Hindlimb muscle (tissue), 1 donor: ENCODE data around the gene DOCK10. TPM values are rescaled to one million over a fixed set of nuclear protein-coding genes. Genes with fewer than 3 reads are reported as not detected.

Experiments used
- DNase-seq: peaks from one replicate; pipeline ENCODE4 v3.0.0-alpha.2; 2013
- polyA plus RNA-seq: library from polyadenylated mRNA; unstranded; fragments of 120-200 nt; gene quantifications from one replicate; pipeline ENCODE4 v1.2.1, GENCODE V29; 2013; ENCODE audit not compliant: insufficient read length

DOCK10 gene
- polyA plus RNA-seq, 1 donor = 21.1 TPM

DNA sequence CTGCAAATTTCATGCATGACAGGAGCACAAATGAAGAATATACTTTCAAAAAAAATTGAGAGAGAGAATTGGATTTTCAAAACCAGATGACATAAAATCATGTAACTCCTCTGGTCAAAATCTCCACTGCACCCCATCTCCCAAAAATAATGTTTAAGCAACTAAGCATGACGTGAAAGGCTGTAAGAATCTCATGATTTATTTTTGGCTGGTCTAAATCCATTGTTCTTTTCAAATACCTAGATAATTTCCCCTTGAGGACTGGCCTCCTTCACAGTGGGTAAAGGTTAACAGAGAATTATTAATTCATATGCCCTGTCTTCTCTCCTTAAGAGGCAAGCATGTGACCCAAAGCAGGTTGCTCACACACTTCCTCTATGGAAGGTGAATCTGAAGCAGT is 224.6 kb downstream of the DOCK10 start:
- DNase-seq = no peak

DNA sequence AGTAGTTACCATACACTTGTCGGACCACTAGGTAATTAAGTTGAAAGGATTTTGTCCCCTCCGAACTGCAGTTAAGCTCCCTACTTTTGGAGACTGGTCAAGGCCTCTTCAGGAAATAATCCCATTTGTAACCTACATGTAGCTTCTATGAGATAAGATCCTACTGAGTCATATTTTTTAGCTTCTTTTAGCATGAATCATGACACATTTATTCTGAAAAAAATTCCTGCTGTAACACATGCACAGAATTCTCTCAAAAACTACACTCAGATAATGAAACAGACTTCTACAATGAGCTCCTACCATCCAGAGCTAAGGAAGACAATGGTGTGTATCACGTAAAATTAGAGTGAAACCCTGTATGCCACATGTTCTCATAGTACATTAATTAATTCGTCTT is 225.5 kb downstream of the DOCK10 start:
- DNase-seq = no peak

DNA sequence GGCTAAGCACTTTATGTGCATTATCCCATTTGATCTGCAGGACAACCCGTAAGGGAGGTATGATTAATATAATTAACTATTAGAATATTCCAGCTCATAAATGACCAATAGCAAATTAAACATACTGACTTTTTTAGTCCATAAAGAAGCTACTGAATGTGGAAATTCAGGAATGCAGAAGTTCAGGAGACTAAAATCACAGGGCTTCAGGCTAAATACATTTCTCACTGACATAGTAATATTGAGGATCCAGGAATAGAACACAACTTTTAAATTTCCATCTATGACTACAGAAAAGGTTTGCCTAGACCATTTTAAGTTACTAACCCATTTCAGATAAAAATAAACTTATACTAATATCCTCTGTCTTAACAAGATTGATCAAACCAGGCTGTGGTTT is 228.7 kb downstream of the DOCK10 start:
- DNase-seq = no peak

DNA sequence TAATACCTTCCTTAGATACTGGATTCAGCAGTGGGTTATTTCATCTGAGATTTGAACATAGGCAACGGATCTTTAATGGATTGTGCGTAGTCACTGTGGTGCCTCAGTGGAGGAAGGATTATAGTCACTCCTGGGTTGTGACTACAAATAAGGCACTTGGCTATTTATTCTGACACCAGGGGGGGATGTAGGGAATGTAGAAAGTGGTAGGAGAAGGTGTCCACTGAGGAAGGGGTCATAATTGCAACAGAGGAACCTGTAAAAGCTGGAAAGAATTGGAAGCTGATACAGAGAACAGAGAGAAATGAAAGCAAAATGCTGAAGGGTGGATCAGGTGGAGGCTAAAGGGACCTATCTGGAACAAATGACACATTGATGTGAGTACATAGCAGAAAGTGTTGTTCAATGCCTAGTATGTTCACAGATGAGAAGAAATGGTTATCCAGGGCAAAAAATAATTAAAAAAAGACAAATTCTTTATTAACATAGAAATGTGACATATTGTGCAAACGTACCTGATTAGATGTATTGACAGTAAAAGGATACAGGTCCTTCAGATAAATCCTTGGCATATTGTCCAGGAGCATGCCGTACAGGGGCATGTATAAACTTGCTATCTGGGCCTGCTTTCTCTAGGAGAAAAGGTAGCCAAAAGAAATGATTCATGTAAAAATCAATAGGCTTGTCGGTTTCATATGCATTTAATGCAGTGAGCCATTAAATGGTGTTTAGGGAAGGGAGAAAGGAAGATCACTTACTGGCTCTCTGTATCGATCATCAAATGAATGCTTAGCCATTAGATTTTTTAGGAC is 234.9 kb downstream of the DOCK10 start:
- no peak for DNase-seq

DNA sequence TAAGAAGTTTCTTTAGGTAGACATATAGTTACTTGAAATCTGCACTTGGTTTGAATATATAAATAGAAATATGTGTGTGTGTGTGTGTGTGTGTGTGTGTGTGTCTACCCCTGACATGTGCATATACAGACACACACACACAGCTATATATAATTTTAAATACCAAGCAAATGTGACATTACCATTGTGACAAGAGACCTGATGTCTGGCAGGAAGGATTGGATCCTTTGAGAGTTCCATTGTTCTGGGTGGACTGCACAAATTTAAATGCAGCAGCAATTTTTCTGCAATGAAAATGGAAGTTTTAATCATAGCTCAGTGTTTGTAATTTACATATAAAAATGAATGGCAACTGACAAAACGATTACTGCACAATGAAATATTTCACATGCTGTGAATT is 238.3 kb downstream of the DOCK10 start:
- DNase-seq = no peak

DNA sequence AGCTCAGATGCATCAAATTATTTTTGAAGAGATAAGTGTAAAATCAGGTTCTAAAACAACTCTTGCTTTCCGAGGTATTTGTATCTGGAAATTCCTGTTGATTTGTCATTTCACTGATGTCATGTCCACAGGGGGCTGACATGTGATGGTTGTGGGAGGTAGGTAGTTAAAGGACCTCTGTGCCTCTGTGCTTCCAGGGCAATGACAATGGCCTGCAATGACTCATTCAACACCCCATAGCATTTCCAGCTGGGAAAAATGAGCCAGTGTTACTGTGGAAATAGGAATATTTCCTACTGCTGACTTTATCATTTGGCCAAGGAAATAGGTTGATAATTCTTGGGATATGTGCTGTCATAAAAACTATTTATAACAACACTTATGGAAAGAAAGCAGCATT is 239.9 kb downstream of the DOCK10 start:
- no peak for DNase-seq

DNA sequence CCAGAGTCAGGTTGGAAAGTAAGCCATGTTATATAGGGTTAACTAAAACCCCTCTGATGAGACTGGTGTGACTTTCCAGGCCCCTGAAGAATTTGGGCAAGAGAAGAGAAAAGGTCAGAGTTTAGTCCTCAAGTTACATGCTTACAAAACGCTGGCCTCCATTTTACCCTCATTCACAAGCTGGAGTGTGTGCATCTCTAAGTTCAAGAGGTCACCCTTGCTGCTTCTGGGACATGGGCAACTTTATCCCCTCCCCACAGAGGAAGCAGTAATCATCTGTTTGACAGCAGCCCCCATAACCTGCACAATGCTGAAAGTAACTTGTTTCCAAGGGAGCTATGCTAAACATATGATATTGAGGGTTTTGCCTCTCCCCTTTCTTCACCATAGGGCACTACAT is 240.9 kb downstream of the DOCK10 start:
- no peak for DNase-seq

DNA sequence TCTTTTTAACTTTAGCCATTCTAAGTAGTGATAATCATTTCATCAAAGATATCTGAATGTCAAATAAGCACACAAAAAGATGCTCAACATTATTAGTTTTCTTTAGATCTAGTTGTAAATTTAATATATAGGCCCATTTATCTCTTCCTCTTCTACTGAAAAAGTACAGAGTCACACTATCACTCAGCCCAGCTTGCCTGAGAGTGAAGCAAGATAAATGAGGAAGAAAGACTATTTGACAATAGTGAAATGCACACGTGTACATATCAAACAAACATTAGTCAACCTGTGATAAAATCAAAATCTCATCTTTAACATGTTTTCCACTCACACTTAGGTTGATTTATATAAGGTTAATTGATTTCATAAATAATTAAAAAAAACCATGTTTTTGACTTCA is 242.6 kb downstream of the DOCK10 start:
- no peak for DNase-seq

DNA sequence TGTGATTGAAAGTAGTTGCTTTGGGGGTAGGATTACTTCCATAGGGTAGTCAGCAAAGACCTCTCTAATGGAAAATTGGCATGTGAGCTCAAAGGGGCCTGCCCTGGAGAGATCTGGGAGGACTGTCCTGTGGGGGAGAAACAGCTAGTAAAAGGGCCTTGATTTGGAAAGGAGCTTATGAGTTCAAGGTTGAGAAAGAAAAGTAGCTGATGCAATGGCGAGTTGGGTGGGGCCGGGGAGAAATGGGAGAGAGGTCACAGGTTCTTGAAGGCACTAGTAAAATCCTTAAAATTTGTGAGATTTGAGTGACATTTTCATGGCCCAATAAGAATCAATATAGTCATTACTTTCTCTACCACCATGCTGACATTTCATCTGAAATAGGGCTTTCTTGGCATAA is 244.1 kb downstream of the DOCK10 start:
- no peak for DNase-seq

DNA sequence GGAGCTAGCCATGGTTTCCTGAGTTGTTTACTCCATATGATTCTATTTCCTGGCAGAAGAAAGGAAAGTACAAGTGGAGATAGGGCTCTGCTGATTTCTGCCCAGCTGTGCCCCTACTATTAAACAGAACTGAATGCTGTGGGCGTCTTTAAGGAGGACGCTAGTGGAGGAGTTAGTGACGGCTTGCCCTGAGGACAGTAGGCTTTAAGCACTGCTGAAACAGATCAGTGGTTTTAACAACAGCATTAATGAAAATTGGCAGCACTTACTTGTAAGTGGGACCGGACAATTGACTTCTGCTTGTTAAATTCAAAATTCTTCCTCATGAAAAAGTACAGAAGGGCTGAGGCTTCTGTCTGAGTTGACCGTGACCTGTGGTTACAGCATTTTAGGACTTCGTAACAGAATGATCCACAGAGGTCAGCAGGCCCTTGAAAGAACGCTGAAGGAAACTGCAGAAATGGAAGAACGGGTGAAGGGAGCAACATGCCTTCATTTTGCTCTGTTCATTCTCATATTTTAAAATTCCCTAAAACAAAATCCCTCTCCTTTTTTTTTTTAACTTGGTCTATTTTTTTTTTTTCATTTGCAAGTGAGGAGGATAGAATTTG is 245.5 kb downstream of the DOCK10 start:
- DNase-seq = no peak

DNA sequence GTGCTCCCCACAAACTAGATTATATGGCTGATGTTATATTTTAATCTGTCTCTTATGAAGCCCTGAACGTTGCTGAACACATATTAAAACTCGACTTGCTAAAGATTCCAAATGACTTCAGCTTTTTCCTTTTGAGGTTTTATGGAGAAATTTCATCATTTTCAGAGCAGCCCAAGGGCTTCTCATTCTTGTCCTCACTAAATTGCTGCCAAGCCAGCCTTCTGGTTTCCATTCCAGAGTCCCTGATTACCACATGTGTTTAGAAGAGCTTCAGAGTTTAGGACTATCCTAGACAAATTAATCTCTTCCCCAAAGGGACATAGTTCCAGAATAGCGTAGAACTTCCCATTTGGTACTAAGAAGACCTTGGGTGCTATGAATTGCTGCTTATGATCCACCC is 248.3 kb downstream of the DOCK10 start:
- DNase-seq = peak; percentile 63

DNA sequence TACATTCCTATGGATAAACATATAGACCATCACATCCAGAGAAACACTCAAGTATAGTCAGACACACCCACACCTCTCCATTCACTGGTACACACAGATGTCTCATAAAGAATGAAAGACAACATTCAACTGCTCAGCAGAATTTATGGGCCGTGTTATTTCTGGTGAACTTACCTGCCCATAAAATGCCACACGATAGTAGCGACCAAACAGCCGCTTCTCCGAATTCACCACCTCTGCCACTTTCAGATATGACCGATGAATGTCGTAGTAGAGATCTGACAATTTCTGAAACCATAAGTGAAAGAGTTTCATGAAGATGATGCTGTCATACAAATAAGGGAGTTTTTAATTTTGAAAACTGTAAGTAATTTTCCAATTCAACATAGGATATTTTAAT is 255.4 kb downstream of the DOCK10 start:
- DNase-seq = no peak

DNA sequence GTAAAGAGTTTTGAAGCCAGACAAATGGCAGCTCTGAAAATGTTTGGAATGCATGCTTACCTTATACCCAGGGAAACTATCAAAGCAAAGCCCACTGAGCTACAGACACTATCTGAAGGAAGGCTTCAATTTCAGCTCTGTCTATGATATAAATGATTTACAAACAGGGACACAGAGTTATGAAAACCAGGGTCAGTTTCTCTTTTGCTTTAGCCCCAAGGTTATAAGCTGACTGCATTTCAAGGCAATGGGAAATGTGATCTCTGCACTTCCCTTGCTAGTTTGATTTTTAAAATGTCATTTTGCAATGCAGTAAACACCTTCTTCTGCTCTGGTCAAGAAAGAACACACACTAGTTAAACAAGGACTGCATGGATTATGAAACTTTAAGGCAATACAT is 260.9 kb downstream of the DOCK10 start:
- DNase-seq = no peak

DNA sequence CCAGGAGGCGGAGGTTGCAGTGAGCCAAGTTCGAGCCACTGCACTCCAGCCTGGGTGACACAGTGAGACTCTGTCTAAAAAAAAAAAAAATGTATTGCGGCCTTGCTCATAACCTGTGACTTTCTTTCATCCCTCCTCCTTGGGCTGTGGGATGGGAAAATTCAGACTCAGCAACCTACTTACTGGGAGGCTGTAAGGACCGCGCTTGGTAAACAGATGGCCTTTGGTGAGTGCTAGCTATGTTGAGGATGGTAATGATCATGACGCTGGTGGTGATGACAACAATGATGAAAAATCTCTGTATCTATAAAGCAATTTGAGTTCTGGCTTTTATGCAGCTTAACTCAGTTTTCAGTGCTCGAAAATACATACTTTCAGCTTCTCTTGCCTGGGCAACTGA is 261.4 kb downstream of the DOCK10 start:
- DNase-seq = no peak

DNA sequence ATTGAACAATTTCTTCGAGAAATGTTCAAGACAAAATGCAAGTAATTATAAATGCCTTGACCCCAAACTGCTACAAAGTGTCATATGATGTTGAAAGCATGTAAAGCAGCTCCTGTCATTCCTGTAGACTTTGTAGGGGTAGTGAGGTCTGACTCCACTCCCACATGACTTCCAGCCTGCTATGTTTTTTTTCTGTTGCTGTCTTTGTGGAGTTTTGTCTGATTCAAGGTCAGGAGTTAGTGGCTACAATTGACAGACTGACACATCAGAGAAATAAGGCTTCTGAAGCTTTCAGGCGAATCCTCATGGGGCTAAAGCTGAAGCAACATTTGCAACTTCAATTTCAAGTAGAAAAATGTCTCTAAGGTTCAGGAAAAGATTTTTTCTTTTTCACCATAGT is 262.2 kb downstream of the DOCK10 start:
- no peak for DNase-seq

DNA sequence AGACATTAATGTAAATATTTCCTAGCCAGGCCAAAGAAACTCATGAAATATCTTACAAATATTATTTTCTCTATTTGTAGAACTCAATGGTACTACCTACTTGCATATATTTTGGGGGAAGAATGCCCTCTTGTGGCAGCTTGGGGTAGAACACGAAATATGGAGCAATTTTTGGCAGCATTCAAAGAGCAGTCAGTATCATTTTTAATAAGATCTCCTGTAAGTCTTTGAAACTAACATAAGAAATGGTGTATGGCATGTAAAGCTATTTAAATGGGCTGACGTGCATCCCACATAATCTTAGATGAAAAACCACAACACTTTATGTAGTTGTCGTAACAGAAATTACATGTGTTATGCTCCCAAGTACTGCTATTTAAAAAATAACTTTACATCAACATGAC is 263.8 kb downstream of the DOCK10 start:
- peak; percentile 60 for DNase-seq

DNA sequence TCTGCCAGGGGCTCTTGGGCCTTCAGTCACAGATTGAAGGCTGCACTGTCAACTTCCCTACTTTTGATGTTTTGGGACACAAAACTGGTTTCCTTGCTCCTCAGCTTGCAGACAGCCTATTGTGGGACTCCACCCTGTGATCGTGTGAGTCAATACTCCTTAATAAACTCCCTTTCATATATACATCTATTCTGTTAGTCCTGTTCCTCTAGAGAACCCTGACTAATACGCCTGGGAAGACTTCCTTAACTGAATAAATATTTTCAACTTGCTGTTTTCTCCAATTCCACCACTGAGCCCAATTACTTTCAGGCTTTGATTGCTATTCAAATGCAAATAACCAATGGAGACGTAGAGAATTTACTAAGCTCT is 264.7 kb downstream of the DOCK10 start:
- DNase-seq = no peak

DNA sequence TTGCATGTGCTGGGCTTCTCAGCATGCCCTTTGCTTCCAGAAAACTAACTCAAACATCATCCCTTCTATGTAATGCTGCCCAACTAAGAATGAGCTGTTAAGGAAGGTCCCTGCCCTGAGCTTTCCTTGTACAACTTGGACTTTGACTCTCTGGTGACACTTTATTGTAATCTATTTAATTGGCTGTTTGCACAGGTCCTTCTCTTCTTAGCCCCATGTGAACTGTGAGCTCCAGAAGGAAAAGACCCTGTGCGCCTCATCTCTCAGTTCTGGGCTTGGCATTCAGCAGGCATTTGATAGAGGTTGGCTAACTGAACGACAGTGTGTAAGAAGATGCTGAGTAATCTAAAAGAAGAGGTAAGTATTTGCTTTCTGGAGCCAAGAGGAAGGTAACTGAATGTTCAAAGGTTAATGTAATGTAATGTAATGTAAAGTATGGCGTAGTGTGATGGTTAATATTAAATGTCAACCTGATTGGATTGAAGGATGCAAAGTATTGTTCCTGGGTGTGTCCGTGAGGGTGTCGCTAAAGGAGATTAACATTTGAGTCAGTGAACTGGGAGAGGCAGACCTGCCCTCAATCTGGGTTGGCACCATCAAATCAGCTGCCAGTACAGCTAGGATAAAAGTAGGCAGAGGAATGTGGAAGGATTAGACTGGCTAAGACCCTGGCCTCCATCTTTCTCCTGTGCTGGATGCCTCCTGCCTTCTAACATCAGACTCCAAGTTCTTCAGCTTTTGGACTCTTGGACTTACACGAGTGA is 265.3 kb downstream of the DOCK10 start:
- DNase-seq = no peak

DNA sequence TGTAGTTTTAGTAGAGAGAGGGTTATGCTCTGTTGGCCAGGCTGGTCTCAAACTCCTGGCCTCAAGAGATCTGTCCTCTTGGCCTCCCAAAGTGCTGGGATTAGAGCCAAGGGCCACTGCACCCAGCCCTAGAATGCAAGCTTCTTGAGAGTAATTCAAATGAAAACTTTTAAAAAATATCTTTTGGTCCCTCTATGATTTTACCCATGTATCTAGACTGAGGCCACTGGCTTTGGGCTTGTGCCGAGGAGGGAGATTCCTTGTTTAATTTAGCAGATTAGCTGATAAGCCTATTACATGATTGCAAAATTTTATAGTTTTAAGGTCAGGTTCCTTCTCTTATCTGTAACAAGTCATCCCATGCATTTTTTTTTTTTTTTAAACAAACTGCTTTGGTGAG is 266.6 kb downstream of the DOCK10 start:
- no peak for DNase-seq

DNA sequence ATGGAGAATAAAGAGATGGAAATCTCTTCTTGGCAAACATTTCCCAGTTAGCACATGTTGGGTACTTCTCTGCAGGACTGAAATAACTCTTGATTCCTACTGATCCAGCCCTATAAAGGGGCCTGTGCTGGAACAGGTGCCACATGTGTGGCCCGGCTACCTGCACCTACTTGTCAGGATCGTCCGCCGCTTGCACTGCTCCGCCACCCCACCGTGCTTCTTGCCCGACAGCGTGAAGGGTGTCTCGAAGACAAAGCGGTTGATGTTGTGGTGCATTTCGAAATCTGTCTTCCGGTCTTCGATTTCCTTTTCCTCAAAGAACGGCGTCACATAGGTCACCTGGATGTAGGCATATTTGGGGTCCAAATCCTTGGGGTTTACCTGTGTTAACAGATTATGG is 267.5 kb downstream of the DOCK10 start:
- DNase-seq = no peak

DNA sequence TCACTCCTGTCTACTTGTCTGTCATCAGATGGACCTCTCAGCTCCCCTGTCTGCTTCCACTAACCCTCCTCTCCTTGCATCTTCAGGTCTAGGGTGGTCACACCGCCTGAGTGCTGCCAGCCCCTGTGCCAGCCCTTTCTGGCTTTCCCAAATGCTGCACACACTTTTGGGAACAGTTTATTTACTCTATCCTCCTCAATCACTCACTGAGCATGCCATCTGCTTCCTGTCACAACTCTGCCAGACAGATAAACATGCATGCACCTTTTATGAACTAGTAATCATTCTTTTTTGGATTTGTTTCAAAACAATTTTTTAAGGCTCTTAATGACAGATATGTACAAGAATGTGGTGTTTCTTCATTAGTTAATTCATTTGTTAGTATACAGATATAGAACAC is 269.8 kb downstream of the DOCK10 start:
- no peak for DNase-seq

DNA sequence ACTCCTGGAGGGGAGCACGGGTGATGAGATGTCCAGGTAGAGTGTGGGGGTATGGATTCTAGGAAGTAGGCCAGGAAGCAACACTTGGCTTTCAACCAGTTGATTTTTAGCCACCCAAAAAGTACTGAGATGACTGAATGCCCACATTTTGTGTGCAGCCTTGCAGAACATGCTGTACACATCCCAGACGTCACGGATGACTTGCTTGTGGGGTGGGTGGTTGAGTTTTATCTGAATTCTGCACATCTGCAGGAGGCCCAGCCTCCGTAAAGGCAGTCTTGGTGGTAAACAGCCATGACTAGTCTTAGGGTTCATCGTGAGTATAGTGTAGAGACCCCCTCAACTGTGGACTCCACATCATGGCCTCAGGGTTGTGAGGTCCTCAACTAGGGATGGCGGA is 272.8 kb downstream of the DOCK10 start:
- no peak for DNase-seq

DNA sequence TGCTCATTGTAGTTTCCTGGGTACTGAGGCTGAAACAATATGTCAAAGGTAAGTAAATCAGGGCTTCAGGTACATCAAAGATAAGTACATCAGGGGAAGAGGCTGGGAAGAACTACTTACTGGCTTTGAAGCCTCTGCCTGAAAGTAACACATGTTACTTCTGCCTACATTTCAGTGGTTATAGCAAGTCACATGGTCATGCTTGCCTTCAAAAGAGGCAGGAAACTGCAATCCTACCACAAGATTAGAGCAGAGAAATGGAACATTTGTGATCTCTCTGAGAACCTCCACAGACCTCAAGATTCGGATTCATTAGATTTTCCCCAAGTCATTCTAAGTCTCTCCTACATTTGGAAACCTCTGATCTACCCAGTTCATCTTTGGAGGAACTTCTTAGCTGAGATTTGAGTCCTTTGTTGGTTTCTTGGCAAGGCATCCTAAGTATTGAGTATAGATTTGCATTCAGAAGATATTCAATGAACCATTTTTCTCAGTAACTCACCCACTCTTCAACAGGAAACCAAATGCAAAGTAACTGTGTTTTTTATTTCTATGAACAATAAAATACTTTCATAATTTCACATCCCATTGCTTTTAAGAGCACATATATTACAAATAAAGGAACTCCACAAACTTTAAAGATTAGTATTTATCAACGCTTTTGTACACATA is 277.6 kb downstream of the DOCK10 start:
- DNase-seq = no peak
